Glutamatergic neuron (in vitro differentiated cells): ENCODE results near the gene PAX1. TPM values are rescaled to one million over a fixed set of nuclear protein-coding genes. Genes with fewer than 3 reads are reported as not detected.

Source experiments
- DNase-seq: peaks from one replicate; pipeline ENCODE4 v3.0.0; 2022
- H3K27ac Mint-ChIP-seq: one replicate; pipeline ENCODE4 v1.8.0; 2020; ENCODE audit warnings: mild to moderate bottlenecking, mixed read lengths, inconsistent platforms; ENCODE audit not compliant: unreplicated experiment
- H3K27me3 Mint-ChIP-seq: one replicate; pipeline ENCODE4 v1.8.0; 2020; ENCODE audit warnings: mild to moderate bottlenecking, moderate library complexity, mixed read lengths, inconsistent platforms; ENCODE audit not compliant: unreplicated experiment
- H3K36me3 Mint-ChIP-seq: one replicate; pipeline ENCODE4 v1.8.0; 2020; ENCODE audit warnings: mild to moderate bottlenecking, mixed read lengths, inconsistent platforms; ENCODE audit not compliant: unreplicated experiment
- H3K4me1 Mint-ChIP-seq: one replicate; pipeline ENCODE4 v1.8.0; 2020; ENCODE audit warnings: mild to moderate bottlenecking, low read depth, mixed read lengths, inconsistent platforms; ENCODE audit not compliant: unreplicated experiment
- H3K4me3 Mint-ChIP-seq: one replicate; pipeline ENCODE4 v1.8.0; 2020; ENCODE audit warnings: mild to moderate bottlenecking, mixed read lengths, inconsistent platforms; ENCODE audit not compliant: unreplicated experiment
- H3K9me3 Mint-ChIP-seq: one replicate; pipeline ENCODE4 v1.8.0; 2020; ENCODE audit warnings: mild to moderate bottlenecking, moderate library complexity, mixed read lengths, inconsistent platforms; ENCODE audit not compliant: unreplicated experiment
- long read RNA-seq: library from polyadenylated mRNA; unstranded; transcript quantifications from one replicate; pipeline ENCODE4 v2.0.0, GENCODE V29; 2020; ENCODE audit not compliant: unreplicated experiment
- total RNA-seq: library from RNA; stranded (reverse); fragmentation: NEBNext Ultra II Directional; extraction: Animal tissue kit (Norgen Biotek cat#: 25700); gene quantifications from one replicate; pipeline ENCODE4 v1.2.1, GENCODE V29; 2021; ENCODE audit not compliant: unreplicated experiment
- TF ChIP-seq, protein P1 (sequence below): fragments of 200-600 bp; sonication (generic); IDR thresholded peaks from one replicate; pipeline ENCODE4 v1.5.0; 2021; ENCODE audit not compliant: partially characterized antibody, unreplicated experiment

PAX1 gene
- not detected for total RNA-seq
- long read RNA-seq: 0 reads

DNA sequence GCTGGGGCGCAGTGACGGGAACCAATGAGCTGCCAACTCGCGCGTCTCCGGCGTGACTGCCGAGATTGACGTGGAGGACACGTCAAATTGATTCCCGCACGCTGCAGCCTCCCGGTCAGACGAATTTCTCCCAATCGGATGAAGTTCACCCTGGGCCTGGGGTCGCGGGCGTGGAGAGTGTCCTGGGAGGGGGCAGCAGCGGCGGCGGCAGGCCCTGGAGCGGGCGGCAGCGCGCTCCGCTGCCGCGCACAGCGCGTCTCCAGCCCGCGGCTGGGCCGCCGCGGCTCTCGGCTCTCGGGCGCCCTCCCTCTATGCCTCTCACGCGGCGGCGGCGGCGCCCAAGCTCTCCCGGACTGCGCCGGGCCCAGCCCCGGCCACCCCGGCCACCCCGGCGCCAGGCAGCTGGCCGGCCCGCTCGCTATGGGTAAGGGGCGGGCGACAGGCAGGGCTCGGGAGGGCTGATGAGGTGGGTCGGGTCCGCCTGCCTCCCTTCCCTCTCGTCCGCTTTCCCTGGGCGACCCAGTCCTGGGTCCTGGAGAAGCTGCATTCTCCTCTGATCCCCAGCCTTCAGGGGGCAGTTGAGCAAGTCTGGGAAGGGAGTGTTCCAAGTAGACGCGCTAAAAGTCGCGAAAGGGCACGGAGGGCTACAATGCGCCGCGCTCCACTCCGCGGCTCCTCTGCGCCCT lies at the start of gene PAX1:
TSS of gene PAX1 (plus strand) at position 90 of the 686 bp plus-strand sequence. CDS start at position 139, 49 bp downstream.
- Mint-ChIP-seq H3K4me3 (peak within 1 kb of the TSS; percentile 73), H3K9me3 (peaks cover 14% of the 10 kb centered on the region), H3K4me1 (peaks cover 3% of the 10 kb centered on the region), H3K27me3 (peaks cover 50% of the 10 kb centered on the region), H3K27ac (no peak within 1 kb of the TSS), H3K36me3 (no peaks in the 10 kb centered on the region)
- TF ChIP-seq, protein P1, sequence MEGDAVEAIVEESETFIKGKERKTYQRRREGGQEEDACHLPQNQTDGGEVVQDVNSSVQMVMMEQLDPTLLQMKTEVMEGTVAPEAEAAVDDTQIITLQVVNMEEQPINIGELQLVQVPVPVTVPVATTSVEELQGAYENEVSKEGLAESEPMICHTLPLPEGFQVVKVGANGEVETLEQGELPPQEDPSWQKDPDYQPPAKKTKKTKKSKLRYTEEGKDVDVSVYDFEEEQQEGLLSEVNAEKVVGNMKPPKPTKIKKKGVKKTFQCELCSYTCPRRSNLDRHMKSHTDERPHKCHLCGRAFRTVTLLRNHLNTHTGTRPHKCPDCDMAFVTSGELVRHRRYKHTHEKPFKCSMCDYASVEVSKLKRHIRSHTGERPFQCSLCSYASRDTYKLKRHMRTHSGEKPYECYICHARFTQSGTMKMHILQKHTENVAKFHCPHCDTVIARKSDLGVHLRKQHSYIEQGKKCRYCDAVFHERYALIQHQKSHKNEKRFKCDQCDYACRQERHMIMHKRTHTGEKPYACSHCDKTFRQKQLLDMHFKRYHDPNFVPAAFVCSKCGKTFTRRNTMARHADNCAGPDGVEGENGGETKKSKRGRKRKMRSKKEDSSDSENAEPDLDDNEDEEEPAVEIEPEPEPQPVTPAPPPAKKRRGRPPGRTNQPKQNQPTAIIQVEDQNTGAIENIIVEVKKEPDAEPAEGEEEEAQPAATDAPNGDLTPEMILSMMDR: no peak
- DNase-seq: peak; percentile 71

DNA sequence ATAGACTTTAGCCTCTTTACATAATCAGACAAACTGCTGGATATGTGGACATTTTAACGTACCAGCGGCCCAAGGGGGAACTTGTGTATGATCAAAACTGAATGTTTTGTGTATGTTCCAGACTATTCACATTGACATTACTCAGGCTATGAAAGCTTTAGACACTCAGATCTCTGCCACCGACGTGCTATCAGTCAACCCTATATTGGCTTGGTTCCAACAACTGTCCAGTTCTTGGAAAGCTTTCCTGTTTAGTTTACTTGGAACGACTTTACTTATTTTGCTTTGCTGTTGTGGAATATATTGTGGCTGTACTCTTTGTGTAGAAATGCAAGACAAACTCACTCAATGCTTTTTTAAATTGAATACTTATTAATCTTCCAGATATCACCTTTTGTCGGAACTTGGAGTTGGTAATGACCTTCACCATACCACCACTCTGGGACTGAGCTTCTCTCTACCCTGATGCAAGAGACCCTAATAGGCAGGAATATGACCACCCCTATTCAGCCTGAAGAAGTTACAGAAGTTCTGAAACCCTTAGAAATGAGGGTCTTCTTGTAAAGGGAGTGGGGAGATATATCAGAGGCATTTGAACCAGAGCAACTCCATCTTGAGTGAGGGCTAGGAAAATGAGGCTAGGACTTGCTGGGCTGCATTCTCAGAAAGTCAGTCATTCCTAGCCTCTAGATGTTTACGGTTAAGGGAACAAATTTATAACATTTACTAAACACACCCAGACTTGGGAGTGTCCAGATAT lies 49.0 kb upstream of the PAX1 start:
- TF ChIP-seq, protein P1: no peak
- Mint-ChIP-seq H3K27me3 (no peaks in the 10 kb centered on the region), H3K4me1 (no peaks in the 10 kb centered on the region), H3K36me3 (no peaks in the 10 kb centered on the region), H3K4me3 (no peak overlapping the region), H3K9me3 (no peaks in the 10 kb centered on the region), H3K27ac (no peak overlapping the region)
- no peak for DNase-seq

DNA sequence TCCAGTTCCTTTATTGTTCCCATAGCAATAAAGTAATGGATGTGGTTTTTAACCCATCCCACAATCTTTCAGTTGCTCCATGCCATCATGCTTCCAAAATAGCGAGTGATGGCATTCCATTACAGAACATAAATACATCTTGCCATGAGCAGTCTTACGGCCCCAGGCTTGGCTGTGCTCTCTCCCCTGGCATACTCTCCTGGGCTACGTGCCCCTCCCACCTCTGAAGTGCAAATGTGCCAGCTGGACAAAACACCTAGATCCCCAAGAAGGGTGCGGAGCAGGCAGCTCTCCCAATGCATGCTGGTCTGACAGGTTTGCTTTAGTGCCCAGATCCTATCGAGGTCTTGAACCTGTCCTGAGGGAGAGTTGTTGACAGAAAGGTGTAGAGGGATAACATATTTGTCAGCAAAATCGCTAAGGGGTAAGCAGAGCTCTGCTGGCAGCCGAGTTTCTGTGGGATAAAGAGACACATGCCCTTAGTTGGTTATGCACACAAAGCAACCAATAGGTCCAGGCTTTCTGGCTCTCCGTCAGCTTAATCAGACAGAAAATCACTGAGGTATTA lies 43.9 kb upstream of the PAX1 start:
- H3K36me3 Mint-ChIP-seq: no peaks in the 10 kb centered on the region
- no peak for DNase-seq
- no peaks in the 10 kb centered on the region for H3K27me3 Mint-ChIP-seq
- H3K9me3 Mint-ChIP-seq: no peaks in the 10 kb centered on the region
- H3K4me1 Mint-ChIP-seq: no peaks in the 10 kb centered on the region
- no peak overlapping the region for H3K4me3 Mint-ChIP-seq
- H3K27ac Mint-ChIP-seq: no peak overlapping the region
- TF ChIP-seq, protein P1: no peak

DNA sequence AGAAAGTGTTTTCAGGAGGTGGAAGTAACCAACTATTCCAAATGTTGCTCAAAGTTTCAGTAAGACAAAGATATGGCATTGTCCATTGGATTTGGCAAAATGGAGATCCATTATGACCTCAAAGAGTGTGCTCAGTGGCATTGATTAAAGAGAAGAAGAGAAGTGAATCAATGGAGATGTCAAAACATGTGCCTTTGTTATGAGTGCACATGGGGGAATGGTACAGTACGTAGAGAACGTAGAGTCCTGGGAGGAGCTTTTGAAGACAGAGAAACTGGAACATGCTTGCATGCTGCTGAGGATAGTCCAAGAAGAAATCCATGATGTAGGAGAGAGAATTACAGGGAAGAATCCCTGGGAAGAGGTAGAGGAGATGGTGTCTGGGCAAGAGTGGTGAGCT lies 42.0 kb upstream of the PAX1 start:
- Mint-ChIP-seq H3K36me3 (no peaks in the 10 kb centered on the region), H3K27me3 (no peaks in the 10 kb centered on the region), H3K4me3 (no peak overlapping the region), H3K9me3 (no peaks in the 10 kb centered on the region), H3K4me1 (no peaks in the 10 kb centered on the region), H3K27ac (no peak overlapping the region)
- TF ChIP-seq, protein P1: no peak
- no peak for DNase-seq
